Stomach (tissue), 9 donors: Measurements from ENCODE around the gene YBX1. TPM values are rescaled to one million over a fixed set of nuclear protein-coding genes. Genes with fewer than 3 reads are reported as not detected.
A peak's percentile ranks its signal among the peaks of the same experiment; 100 is the strongest.
"Not testable (repeated sequence)": the region's sequence is repeated elsewhere in the genome, so short reads cannot be mapped to it uniquely, and the experiment has no call there.

ENCODE experiments used
- DNase-seq, 2 donors: peaks; one replicate each; pipeline versions ENCODE4 v3.0.0 to v3.0.0-alpha.2; 2013 to 2019
- H3K27ac ChIP-seq, 5 donors: fragments of 200-600 bp in 4 of 5; sonication (generic) in 4 of 5; one replicate each; pipeline ENCODE4 v1.5.1; 2013 to 2019; ENCODE audit warnings: mild to moderate bottlenecking in 1 of 5, moderate library complexity in 1 of 5
- H3K27me3 ChIP-seq, 3 donors: fragments of 200-600 bp; sonication (generic); one replicate each; pipeline ENCODE4 v1.5.1; 2017 to 2019; ENCODE audit warnings: mixed run types in 1 of 3
- H3K36me3 ChIP-seq, 4 donors: fragments of 200-600 bp; sonication (generic); 1 replicate in 3 of 4; 2 replicates in 1 of 4; pipeline ENCODE4 v1.5.1; 2016 to 2019
- H3K4me1 ChIP-seq, 4 donors: fragments of 200-600 bp; sonication (generic); one replicate each; pipeline ENCODE4 v1.5.1; 2016 to 2019
- H3K4me3 ChIP-seq, 4 donors: fragments of 200-600 bp; sonication (generic) in 3 of 4; one replicate each; pipeline ENCODE4 v1.5.1; 2016 to 2019; ENCODE audit warnings: mild to moderate bottlenecking in 1 of 4
- H3K9me3 ChIP-seq, 4 donors: fragments of 200-600 bp; sonication (generic); one replicate each; pipeline ENCODE4 v1.5.1; 2016 to 2019
- CTCF ChIP-seq, 7 experiments: fragments of 450-650 bp in 4 of 7; fragments of 200-600 bp in 3 of 7; sonication (generic) in 3 of 7; IDR thresholded peaks; one replicate each; pipeline ENCODE4 v1.5.1; 2016 to 2019; ENCODE audit warnings: antibody characterized with exemption in 7 of 7, control low read depth in 2 of 7, mild to moderate bottlenecking in 1 of 7
- EP300 ChIP-seq: sonication (generic); formaldehyde crosslinking; IDR thresholded peaks from one replicate; pipeline ENCODE4 v1.6.1; 2017; ENCODE audit warnings: antibody characterized with exemption
- POLR2A ChIP-seq, 4 donors: fragments of 450-650 bp; IDR thresholded peaks; one replicate each; pipeline ENCODE4 v1.6.1; 2016; ENCODE audit warnings: antibody characterized with exemption in 4 of 4, control low read depth in 2 of 4, mild to moderate bottlenecking in 1 of 4, moderate library complexity in 1 of 4
- POLR2AphosphoS5 ChIP-seq, 3 donors: sonication (generic); formaldehyde crosslinking; IDR thresholded peaks; one replicate each; pipeline ENCODE4 v1.6.1; 2016; ENCODE audit warnings: antibody characterized with exemption in 3 of 3
- WGBS, 5 donors: extraction: QIAGEN DNeasy Blood & Tissue Kit in 3 of 5; methylation state at CpG; one replicate each; pipeline versions ENCODE4 v1.1.5 to v1.1.7; 2013 to 2018; 5-methylcytosine and 5-hydroxymethylcytosine counted together
- intact Hi-C: fragments of 100-400 bp; cut with DNase I; formaldehyde crosslinking; loops from one replicate; pipeline ENCODE4 v1.15.1; 2023; ENCODE audit warnings: low total_unique reads
- polyA plus RNA-seq, 3 donors: library from polyadenylated mRNA; stranded (reverse); fragments of 200-250 nt; gene quantifications; one replicate each; pipeline ENCODE4 v1.2.3, GENCODE V29; 2013
- total RNA-seq, 5 donors: library from RNA; depleted of rRNA; stranded (reverse); fragments of >200 nt; gene quantifications; one replicate each; pipeline versions ENCODE4 v1.1.0 to v1.2.3, GENCODE V29; 2014 to 2016
- donor health status: healthy with polysubstance abuse.
- donor health status: Bipolar disorder and iron deficiency.
- donor health status: healthy.

The YBX1 gene
- total and polyA plus RNA-seq, 8 donors = 201 to 844 (median 367) TPM

- H3K9me3 ChIP-seq = no peaks in the 10 kb centered on the region
- H3K4me3 ChIP-seq = no peak overlapping the region
- TF ChIP-seq POLR2AphosphoS5 (IDR thresholded peaks at IDR 0.05) (no peak), EP300 (no peak), POLR2A (IDR thresholded peaks at IDR 0.05) (no peak), CTCF (IDR thresholded peaks at IDR 0.05) (no peak)
- no peaks in the 10 kb centered on the region for H3K27me3 ChIP-seq
- WGBS, 5 donors = 81 to 89% (median 86%) methylated on average over 10 of the region's 10 CpGs
- H3K4me1 ChIP-seq = peaks cover 22 to 37% (median 31%) of the 10 kb centered on the region in 4 donors
- no peak for DNase-seq
- H3K27ac ChIP-seq = no peak overlapping the region
- intact Hi-C loops = no loop called here
- peaks cover 0 to 33% (median 22%) of the 10 kb centered on the region in 4 donors for H3K36me3 ChIP-seq
These were observed 2.7 kb upstream of the YBX1 start for GRCh38 chr1:42679364-42679983.

- no peak for TF ChIP-seq EP300
- TF ChIP-seq CTCF (IDR thresholded peaks at IDR 0.05) = no peak
- TF ChIP-seq POLR2A (IDR thresholded peaks at IDR 0.05) = no peak
- TF ChIP-seq POLR2AphosphoS5 (IDR thresholded peaks at IDR 0.05) = no peak
- Histone ChIP-seq H3K36me3 (peaks cover 0 to 32% (median 17%) of the 10 kb centered on the region in 4 donors), H3K27ac (no peak overlapping the region), H3K4me3 (no peak overlapping the region), H3K4me1 (peaks cover 28 to 37% (median 36%) of the 10 kb centered on the region in 4 donors), H3K9me3 (no peaks in the 10 kb centered on the region), H3K27me3 (no peaks in the 10 kb centered on the region)
- intact Hi-C loops = no loop called here
- WGBS, 5 donors = 66 to 90% (median 74%) methylated on average over 2 of the region's 2 CpGs
- DNase-seq = no peak
These were observed 2.2 kb upstream of the YBX1 start for GRCh38 chr1:42680055-42680454.

GRCh38 chr1:42680921-42681683 lies 1.1 kb upstream of the YBX1 start:
- 3 to 7% (median 5%) methylated on average over 18 of the region's 18 CpGs for WGBS, 5 donors
- Histone ChIP-seq H3K36me3 (peaks cover 0 to 25% (median 7%) of the 10 kb centered on the region in 4 donors), H3K27ac (peak overlapping the region in 4 of 5 donors; percentile 93 to 100 (median 96)), H3K27me3 (no peaks in the 10 kb centered on the region), H3K9me3 (no peaks in the 10 kb centered on the region), H3K4me1 (peaks cover 38 to 48% (median 46%) of the 10 kb centered on the region in 4 donors), H3K4me3 (peak overlapping the region; percentile 95 to 99 (median 96))
- TF ChIP-seq POLR2A (IDR thresholded peaks at IDR 0.05) (no peak), EP300 (no peak), CTCF (IDR thresholded peaks at IDR 0.05) (no peak)
- DNase-seq = peak in 1 of 2 donors; percentile 59
- intact Hi-C loops = no loop called here

DNA sequence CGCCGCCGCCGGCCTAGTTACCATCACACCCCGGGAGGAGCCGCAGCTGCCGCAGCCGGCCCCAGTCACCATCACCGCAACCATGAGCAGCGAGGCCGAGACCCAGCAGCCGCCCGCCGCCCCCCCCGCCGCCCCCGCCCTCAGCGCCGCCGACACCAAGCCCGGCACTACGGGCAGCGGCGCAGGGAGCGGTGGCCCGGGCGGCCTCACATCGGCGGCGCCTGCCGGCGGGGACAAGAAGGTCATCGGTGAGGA lies 193 bp downstream of the YBX1 start:
- Histone ChIP-seq H3K4me3 (peak overlapping the region; percentile 95 to 99 (median 96)), H3K36me3 (peaks cover 0 to 17% (median 2%) of the 10 kb centered on the region in 4 donors), H3K4me1 (peaks cover 51 to 61% (median 59%) of the 10 kb centered on the region in 4 donors), H3K27ac (peak overlapping the region; percentile 93 to 100 (median 93))
- 0 to 2% (median 0%) methylated on average over 4 to 33 of the region's 33 CpGs for WGBS, 5 donors
- H3K9me3 ChIP-seq, H3K27me3 ChIP-seq, intact Hi-C loops, DNase-seq: not testable (repeated sequence)
